Ascending aorta (tissue), 2 donors: ENCODE measurements around the gene IQSEC3. TPM values are rescaled to one million over a fixed set of nuclear protein-coding genes. Genes with fewer than 3 reads are reported as not detected.

Source experiments
- DNase-seq, 2 donors: peaks; one replicate each; pipeline ENCODE4 v3.0.0-alpha.2; 2019; ENCODE audit warnings: low spot score in 2 of 2
- H3K27ac ChIP-seq, 2 donors: fragments of 200-600 bp; sonication (generic); one replicate each; pipeline ENCODE4 v1.5.1; 2016 to 2017; ENCODE audit warnings: mild to moderate bottlenecking in 1 of 2
- H3K27me3 ChIP-seq: fragments of 200-600 bp; sonication (generic); one replicate; pipeline ENCODE4 v1.5.1; 2017
- H3K36me3 ChIP-seq, 2 donors: fragments of 200-600 bp; sonication (generic); one replicate each; pipeline ENCODE4 v1.5.1; 2016
- H3K4me1 ChIP-seq, 2 donors: fragments of 200-600 bp; sonication (generic); one replicate each; pipeline ENCODE4 v1.5.1; 2016 to 2017; ENCODE audit warnings: mild to moderate bottlenecking in 1 of 2
- H3K4me3 ChIP-seq, 2 donors: fragments of 200-600 bp; sonication (generic); one replicate each; pipeline ENCODE4 v1.5.1; 2016 to 2017; ENCODE audit warnings: mild to moderate bottlenecking in 1 of 2
- H3K9me3 ChIP-seq, 2 donors: fragments of 200-600 bp; sonication (generic); one replicate each; pipeline ENCODE4 v1.5.1; 2016
- intact Hi-C: fragments of 100-400 bp; cut with DNase I; formaldehyde crosslinking; loops from one replicate; pipeline ENCODE4 v1.15.1; 2023
- total RNA-seq: library from RNA; depleted of rRNA; stranded (reverse); fragments of >200 nt; gene quantifications from one replicate; pipeline ENCODE4 v1.1.0, GENCODE V29; 2016
- TF ChIP-seq, protein P1 (sequence below), 3 experiments: fragments of 200-600 bp in 2 of 3; fragments of 450-650 bp in 1 of 3; sonication (generic) in 2 of 3; IDR thresholded peaks; one replicate each; pipeline ENCODE4 v1.5.1; 2016 to 2019; ENCODE audit warnings: antibody characterized with exemption in 3 of 3, mild to moderate bottlenecking in 1 of 3, moderate library complexity in 1 of 3

Gene IQSEC3
- total RNA-seq, 1 donor from 2014 or later: 0.53 TPM

DNA sequence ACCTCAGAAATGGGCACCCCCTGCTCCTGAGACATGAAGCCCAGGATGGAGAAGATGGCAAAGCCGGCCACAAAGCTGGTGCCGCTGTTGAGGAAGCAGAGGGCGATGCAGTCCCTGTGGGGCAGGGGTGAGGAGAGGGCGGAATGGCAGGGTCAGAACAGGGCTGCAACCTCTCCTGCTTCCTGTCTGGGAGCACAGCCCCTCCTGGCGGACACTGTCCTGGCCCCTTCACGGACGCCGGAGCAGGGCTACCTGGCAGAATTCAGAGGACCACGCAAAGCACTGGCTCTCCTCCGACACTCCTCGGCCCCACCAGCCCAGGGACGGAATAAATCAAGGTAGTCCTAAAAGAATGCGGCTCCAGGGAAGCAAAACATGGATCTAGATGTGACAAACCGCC, 159.8 kb downstream of the IQSEC3 start:
- no peak overlapping the region for H3K27ac ChIP-seq
- intact Hi-C loops: no loop called here
- H3K9me3 ChIP-seq: no peaks in the 10 kb centered on the region
- no peaks in the 10 kb centered on the region for H3K4me1 ChIP-seq
- no peaks in the 10 kb centered on the region for H3K36me3 ChIP-seq
- TF ChIP-seq, protein P1, sequence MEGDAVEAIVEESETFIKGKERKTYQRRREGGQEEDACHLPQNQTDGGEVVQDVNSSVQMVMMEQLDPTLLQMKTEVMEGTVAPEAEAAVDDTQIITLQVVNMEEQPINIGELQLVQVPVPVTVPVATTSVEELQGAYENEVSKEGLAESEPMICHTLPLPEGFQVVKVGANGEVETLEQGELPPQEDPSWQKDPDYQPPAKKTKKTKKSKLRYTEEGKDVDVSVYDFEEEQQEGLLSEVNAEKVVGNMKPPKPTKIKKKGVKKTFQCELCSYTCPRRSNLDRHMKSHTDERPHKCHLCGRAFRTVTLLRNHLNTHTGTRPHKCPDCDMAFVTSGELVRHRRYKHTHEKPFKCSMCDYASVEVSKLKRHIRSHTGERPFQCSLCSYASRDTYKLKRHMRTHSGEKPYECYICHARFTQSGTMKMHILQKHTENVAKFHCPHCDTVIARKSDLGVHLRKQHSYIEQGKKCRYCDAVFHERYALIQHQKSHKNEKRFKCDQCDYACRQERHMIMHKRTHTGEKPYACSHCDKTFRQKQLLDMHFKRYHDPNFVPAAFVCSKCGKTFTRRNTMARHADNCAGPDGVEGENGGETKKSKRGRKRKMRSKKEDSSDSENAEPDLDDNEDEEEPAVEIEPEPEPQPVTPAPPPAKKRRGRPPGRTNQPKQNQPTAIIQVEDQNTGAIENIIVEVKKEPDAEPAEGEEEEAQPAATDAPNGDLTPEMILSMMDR (IDR thresholded peaks at IDR 0.05): no peak
- peak in 1 of 2 donors; percentile 44 for DNase-seq
- no peaks in the 10 kb centered on the region for H3K27me3 ChIP-seq
- H3K4me3 ChIP-seq: no peak overlapping the region

DNA sequence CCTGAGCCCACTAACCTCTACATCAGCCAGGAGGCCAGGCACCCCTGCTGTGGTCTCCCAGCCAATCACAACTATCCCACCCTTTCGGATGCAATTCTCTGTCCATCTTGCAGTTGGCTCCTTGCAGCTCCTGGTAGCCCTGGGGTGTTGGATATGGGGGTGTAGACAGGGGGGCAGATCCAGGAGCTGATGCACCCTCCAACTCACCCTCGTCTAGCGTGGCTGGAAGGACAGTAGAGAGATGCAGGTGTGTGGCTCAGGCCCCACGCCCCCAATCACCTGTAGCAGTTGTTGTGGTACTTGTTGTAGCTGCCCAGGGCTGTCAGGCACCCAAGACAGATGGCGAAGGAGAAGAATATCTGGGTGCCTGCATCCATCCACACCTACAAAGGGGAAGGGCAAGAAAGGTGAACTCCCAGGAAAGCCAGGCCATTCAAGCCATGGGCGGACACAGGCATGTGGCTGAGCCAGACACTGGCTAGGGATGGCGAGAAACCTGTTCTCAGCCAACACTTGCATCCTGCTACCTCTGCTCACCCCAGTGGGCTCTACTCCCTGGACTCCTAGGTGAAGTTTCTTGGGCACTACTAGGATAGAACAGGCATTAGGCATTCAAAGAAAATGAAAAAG, 160.8 kb downstream of the IQSEC3 start:
- intact Hi-C loops: no loop called here
- H3K4me1 ChIP-seq: no peaks in the 10 kb centered on the region
- DNase-seq: peak in 1 of 2 donors; percentile 15
- H3K4me3 ChIP-seq: no peak overlapping the region
- H3K9me3 ChIP-seq: no peaks in the 10 kb centered on the region
- H3K27ac ChIP-seq: no peak overlapping the region
- no peaks in the 10 kb centered on the region for H3K27me3 ChIP-seq
- no peaks in the 10 kb centered on the region for H3K36me3 ChIP-seq
- TF ChIP-seq, protein P1 (IDR thresholded peaks at IDR 0.05): no peak

Other genes starting within 250 kb of the IQSEC3 start
- gene SLC6A12, start 147.4 kb downstream of the IQSEC3 start, total RNA-seq: 1.4 TPM
- gene SLC6A13, start 196.1 kb downstream of the IQSEC3 start, total RNA-seq: not detected